ENCODE results near the gene RMRP.

The RMRP gene

GRCh38 chr9:35658137-35658967 is 533 bp upstream of the RMRP start, which contains the start of gene CCDC107:
CCDC107 (plus strand) TSS chr9:35658292; CDS start chr9:35658380, 88 bp downstream.
- H3K4me3 ChIP-seq (ENCODE audit: low read length), result peak within 1 kb of the TSS; percentile 91
- H3K36me3 ChIP-seq (ENCODE audit: control insufficient read depth, insufficient read depth, low read length), result no peaks in the 10 kb centered on the region
- H3K27me3 ChIP-seq (ENCODE audit: control insufficient read depth, insufficient read depth, low read length), result no peaks in the 10 kb centered on the region
- H3K4me1 ChIP-seq (ENCODE audit: control insufficient read depth, insufficient read depth, low read length), result peaks cover 32% of the 10 kb centered on the region
- peak within 1 kb of the TSS; percentile 95 for H3K9ac ChIP-seq (ENCODE audit: low read length)
- peak within 1 kb of the TSS; percentile 99 for H3K27ac ChIP-seq (ENCODE audit: low read depth, low read length)

- peak overlapping the region; percentile 91 for H3K4me3 ChIP-seq (ENCODE audit: low read length)
- no peaks in the 10 kb centered on the region for H3K27me3 ChIP-seq (ENCODE audit: control insufficient read depth, insufficient read depth, low read length)
- no peak overlapping the region for H3K9ac ChIP-seq (ENCODE audit: low read length)
- peaks cover 30% of the 10 kb centered on the region for H3K4me1 ChIP-seq (ENCODE audit: control insufficient read depth, insufficient read depth, low read length)
- H3K36me3 ChIP-seq (ENCODE audit: control insufficient read depth, insufficient read depth, low read length), result no peaks in the 10 kb centered on the region
- H3K27ac ChIP-seq (ENCODE audit: low read depth, low read length), result peak overlapping the region; percentile 99
Measured at GRCh38 chr9:35656831-35657545, 831 bp downstream of the RMRP start.

GRCh38 chr9:35656348-35656747 is 1.5 kb downstream of the RMRP start:
- Histone ChIP-seq H3K9ac (ENCODE audit: low read length) (no peak overlapping the region), H3K27ac (ENCODE audit: low read depth, low read length) (peak overlapping the region; percentile 99), H3K27me3 (ENCODE audit: control insufficient read depth, insufficient read depth, low read length) (no peaks in the 10 kb centered on the region), H3K4me1 (ENCODE audit: control insufficient read depth, insufficient read depth, low read length) (peaks cover 25% of the 10 kb centered on the region), H3K4me3 (ENCODE audit: low read length) (no peak overlapping the region), H3K36me3 (ENCODE audit: control insufficient read depth, insufficient read depth, low read length) (no peaks in the 10 kb centered on the region)

- Histone ChIP-seq H3K4me3 (ENCODE audit: low read length) (no peak overlapping the region), H3K4me1 (ENCODE audit: control insufficient read depth, insufficient read depth, low read length) (peaks cover 12% of the 10 kb centered on the region), H3K27ac (ENCODE audit: low read depth, low read length) (no peak overlapping the region), H3K36me3 (ENCODE audit: control insufficient read depth, insufficient read depth, low read length) (no peaks in the 10 kb centered on the region), H3K27me3 (ENCODE audit: control insufficient read depth, insufficient read depth, low read length) (no peaks in the 10 kb centered on the region), H3K9ac (ENCODE audit: low read length) (no peak overlapping the region)
Measured at GRCh38 chr9:35653611-35654010, 4.2 kb downstream of the RMRP start.

- no peak overlapping the region for H3K4me3 ChIP-seq (ENCODE audit: low read length)
- no peaks in the 10 kb centered on the region for H3K27me3 ChIP-seq (ENCODE audit: control insufficient read depth, insufficient read depth, low read length)
- H3K4me1 ChIP-seq (ENCODE audit: control insufficient read depth, insufficient read depth, low read length), result peaks cover 12% of the 10 kb centered on the region
- no peak overlapping the region for H3K27ac ChIP-seq (ENCODE audit: low read depth, low read length)
- H3K9ac ChIP-seq (ENCODE audit: low read length), result no peak overlapping the region
- H3K36me3 ChIP-seq (ENCODE audit: control insufficient read depth, insufficient read depth, low read length), result no peaks in the 10 kb centered on the region
Measured at GRCh38 chr9:35652829-35653209, 5.0 kb downstream of the RMRP start.

GRCh38 chr9:35651956-35652828 is 5.6 kb downstream of the RMRP start:
- Histone ChIP-seq H3K9ac (ENCODE audit: low read length) (no peak overlapping the region), H3K27ac (ENCODE audit: low read depth, low read length) (no peak overlapping the region), H3K4me3 (ENCODE audit: low read length) (no peak overlapping the region), H3K4me1 (ENCODE audit: control insufficient read depth, insufficient read depth, low read length) (peaks cover 8% of the 10 kb centered on the region), H3K36me3 (ENCODE audit: control insufficient read depth, insufficient read depth, low read length) (no peaks in the 10 kb centered on the region), H3K27me3 (ENCODE audit: control insufficient read depth, insufficient read depth, low read length) (no peaks in the 10 kb centered on the region)

- Histone ChIP-seq H3K27ac (ENCODE audit: low read depth, low read length) (no peak within 1 kb of the TSS), H3K4me1 (ENCODE audit: control insufficient read depth, insufficient read depth, low read length) (peaks cover 3% of the 10 kb centered on the region), H3K36me3 (ENCODE audit: control insufficient read depth, insufficient read depth, low read length) (no peaks in the 10 kb centered on the region), H3K27me3 (ENCODE audit: control insufficient read depth, insufficient read depth, low read length) (no peaks in the 10 kb centered on the region), H3K9ac (ENCODE audit: low read length) (no peak within 1 kb of the TSS), H3K4me3 (ENCODE audit: low read length) (peak within 1 kb of the TSS; percentile 52)
Measured at GRCh38 chr9:35650341-35651158, 7.3 kb downstream of the RMRP start, which contains the start of gene SIT1. SIT1 (minus strand) TSS chr9:35650931; CDS start chr9:35650853, 78 bp downstream.

- peaks cover 3% of the 10 kb centered on the region for H3K4me1 ChIP-seq (ENCODE audit: control insufficient read depth, insufficient read depth, low read length)
- peak overlapping the region; percentile 52 for H3K4me3 ChIP-seq (ENCODE audit: low read length)
- no peak overlapping the region for H3K9ac ChIP-seq (ENCODE audit: low read length)
- no peaks in the 10 kb centered on the region for H3K27me3 ChIP-seq (ENCODE audit: control insufficient read depth, insufficient read depth, low read length)
- H3K27ac ChIP-seq (ENCODE audit: low read depth, low read length), result no peak overlapping the region
- H3K36me3 ChIP-seq (ENCODE audit: control insufficient read depth, insufficient read depth, low read length), result no peaks in the 10 kb centered on the region
Measured at GRCh38 chr9:35649431-35650340, 8.1 kb downstream of the RMRP start.

- H3K36me3 ChIP-seq (ENCODE audit: control insufficient read depth, insufficient read depth, low read length), result no peaks in the 10 kb centered on the region
- peak overlapping the region; percentile 89 for H3K27ac ChIP-seq (ENCODE audit: low read depth, low read length)
- peaks cover 3% of the 10 kb centered on the region for H3K4me1 ChIP-seq (ENCODE audit: control insufficient read depth, insufficient read depth, low read length)
- H3K4me3 ChIP-seq (ENCODE audit: low read length), result peak overlapping the region; percentile 91
- peak overlapping the region; percentile 47 for H3K9ac ChIP-seq (ENCODE audit: low read length)
- no peaks in the 10 kb centered on the region for H3K27me3 ChIP-seq (ENCODE audit: control insufficient read depth, insufficient read depth, low read length)
Measured at GRCh38 chr9:35646533-35647265, 11.1 kb downstream of the RMRP start.

GRCh38 chr9:35646153-35646532 is 11.7 kb downstream of the RMRP start:
- Histone ChIP-seq H3K36me3 (ENCODE audit: control insufficient read depth, insufficient read depth, low read length) (no peaks in the 10 kb centered on the region), H3K4me1 (ENCODE audit: control insufficient read depth, insufficient read depth, low read length) (peaks cover 3% of the 10 kb centered on the region), H3K9ac (ENCODE audit: low read length) (peak overlapping the region; percentile 21), H3K27ac (ENCODE audit: low read depth, low read length) (peak overlapping the region; percentile 89), H3K4me3 (ENCODE audit: low read length) (peak overlapping the region; percentile 91), H3K27me3 (ENCODE audit: control insufficient read depth, insufficient read depth, low read length) (no peaks in the 10 kb centered on the region)
